Adrenal gland (tissue), 12 donors: ENCODE data around the gene CAPN15. TPM values are rescaled to one million over a fixed set of nuclear protein-coding genes. Genes with fewer than 3 reads are reported as not detected.

Source experiments
- DNase-seq, 7 donors: peaks; one replicate each; pipeline ENCODE4 v3.0.0-alpha.2; 2019 to 2020
- H3K27ac ChIP-seq, 5 donors: fragments of 200-600 bp; sonication (generic) in 4 of 5; 1 replicate in 3 of 5; 2 replicates in 2 of 5; pipeline versions ENCODE4 v1.5.1 to v1.8.0; 2016 to 2020; ENCODE audit warnings: mild to moderate bottlenecking in 1 of 5
- H3K27me3 ChIP-seq: fragments of 200-600 bp; 2 replicates; pipeline ENCODE4 v1.8.0; 2021
- H3K36me3 ChIP-seq, 2 donors: fragments of 200-600 bp; replicated peaks in 1 of 2; 1 replicate in 1 of 2; 2 replicates in 1 of 2; pipeline versions ENCODE4 v1.5.1 to v1.8.0; 2018 to 2022
- H3K4me1 ChIP-seq, 2 donors: fragments of 200-600 bp; replicated peaks in 1 of 2; 1 replicate in 1 of 2; 2 replicates in 1 of 2; pipeline versions ENCODE4 v1.5.1 to v1.8.0; 2018 to 2021
- H3K4me3 ChIP-seq, 4 donors: fragments of 200-600 bp; sonication (generic) in 3 of 4; one replicate each; pipeline ENCODE4 v1.5.1; 2016 to 2018
- H3K9me3 ChIP-seq, 3 donors: fragments of 200-600 bp; sonication (generic) in 1 of 3; replicated peaks in 1 of 3; 1 replicate in 2 of 3; 2 replicates in 1 of 3; pipeline versions ENCODE4 v1.5.1 to v1.8.0; 2016 to 2021
- POLR2A ChIP-seq, 2 donors: fragments of 450-650 bp; IDR thresholded peaks; one replicate each; pipeline ENCODE4 v1.6.1; 2017; ENCODE audit warnings: antibody characterized with exemption in 2 of 2, mild to moderate bottlenecking in 2 of 2, moderate library complexity in 1 of 2
- WGBS, 4 donors: extraction: QIAGEN DNeasy Blood & Tissue Kit in 2 of 4; methylation state at CpG; one replicate each; pipeline versions ENCODE4 v1.1.5 to v1.1.7; 2013 to 2017; 5-methylcytosine and 5-hydroxymethylcytosine counted together
- intact Hi-C, 2 donors: fragments of 100-400 bp; cut with DNase I; formaldehyde crosslinking; loops; one replicate each; pipeline versions ENCODE4 v1.14.1 to v1.15.0; 2022 to 2023
- polyA plus RNA-seq, 3 donors: library from polyadenylated mRNA; stranded (reverse); fragments of 200-250 nt in 2 of 3; fragments of 350-450 nt in 1 of 3; fragmentation: Illumina TruSeq in 1 of 3; extraction: RNeasy Lipid Tissue Mini Kit (QIAGEN cat#74804) in 1 of 3; gene quantifications; one replicate each; pipeline ENCODE4 v1.2.3, GENCODE V29; 2013 to 2014
- total RNA-seq, 9 donors: library from RNA; depleted of rRNA in 4 of 9; stranded (reverse); fragments of >200 nt in 4 of 9; fragments of 120-200 nt in 1 of 9; fragmentation: NEBNext Ultra II Directional in 1 of 9; extraction: Animal tissue kit (Norgen Biotek cat#: 25700) in 1 of 9; gene quantifications; one replicate each; pipeline versions ENCODE4 v1.1.0 to v1.2.4, GENCODE V29; 2013 to 2023
- TF ChIP-seq, protein P1 (sequence below), 6 experiments: fragments of 450-650 bp in 4 of 6; fragments of 200-600 bp in 2 of 6; sonication (generic) in 1 of 6; IDR thresholded peaks; 1 replicate in 5 of 6; 2 replicates in 1 of 6; pipeline versions ENCODE4 v1.5.1 to v1.8.0; 2016 to 2021; ENCODE audit warnings: antibody characterized with exemption in 6 of 6, mild to moderate bottlenecking in 2 of 6, moderate library complexity in 1 of 6
- donor health status: healthy with polysubstance abuse.
- donor health status: Bipolar disorder and iron deficiency.
- donor health status: DM: yes; HTN: yes; CAD: no.
- donor health status: DM: no; HTN: no; CAD: no.
- donor health status: DM: no; HTN: no; CAD: no.
- donor health status: DM: yes; HTN: yes; CAD: no.

The CAPN15 gene
- total and polyA plus RNA-seq, 12 donors, result 2.3 to 91.8 (median 43.0) TPM

DNA sequence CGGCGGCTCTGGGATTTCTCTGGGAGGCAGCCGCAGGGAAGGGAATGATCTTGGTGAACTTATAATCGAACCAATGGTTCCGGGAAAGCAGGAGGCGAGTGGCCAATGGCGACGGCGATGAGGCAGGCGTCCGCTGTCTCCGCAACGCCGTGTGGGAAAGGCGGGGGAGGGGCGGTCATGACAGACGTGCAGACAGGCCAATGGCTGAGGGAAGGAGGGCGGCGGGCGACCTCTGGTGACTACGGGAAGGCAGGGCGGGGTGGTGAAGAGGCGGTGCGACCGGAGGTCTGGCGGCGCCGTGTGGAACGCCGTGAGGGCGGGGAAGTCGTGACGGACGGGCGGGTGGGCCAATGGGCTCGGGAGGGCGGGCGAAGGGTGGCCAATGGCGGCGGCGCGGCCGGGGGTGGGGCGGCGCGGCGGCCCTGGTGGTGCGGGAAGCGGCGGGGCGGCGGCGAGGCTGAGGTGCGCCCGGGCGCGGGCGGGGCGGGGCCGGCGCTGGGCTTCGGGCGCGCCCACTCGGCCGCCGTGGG is 62.2 kb downstream of the CAPN15 start, which contains the start of gene RAB40C:
Gene RAB40C (plus strand): TSS at position 409 of the 530 bp plus-strand sequence. CDS start 226 bp downstream, outside the sequence.
- peaks cover 24 to 37% of the 10 kb centered on the region in 2 donors for H3K4me1 ChIP-seq
- no peaks in the 10 kb centered on the region for H3K27me3 ChIP-seq
- H3K9me3 ChIP-seq, result no peaks in the 10 kb centered on the region
- H3K4me3 ChIP-seq, result peak within 1 kb of the TSS; percentile 66 to 94 (median 86)
- WGBS, 4 donors, result 1 to 3% (median 2%) methylated on average over 18 to 67 of the region's 67 CpGs
- intact Hi-C loops, result no loop called here
- peak within 1 kb of the TSS; percentile 96 to 100 (median 98) for H3K27ac ChIP-seq
- DNase-seq, result peak; percentile 99 to 100 (median 99)
- no peak for TF ChIP-seq POLR2A (IDR thresholded peaks at IDR 0.05)
- TF ChIP-seq, protein P1, sequence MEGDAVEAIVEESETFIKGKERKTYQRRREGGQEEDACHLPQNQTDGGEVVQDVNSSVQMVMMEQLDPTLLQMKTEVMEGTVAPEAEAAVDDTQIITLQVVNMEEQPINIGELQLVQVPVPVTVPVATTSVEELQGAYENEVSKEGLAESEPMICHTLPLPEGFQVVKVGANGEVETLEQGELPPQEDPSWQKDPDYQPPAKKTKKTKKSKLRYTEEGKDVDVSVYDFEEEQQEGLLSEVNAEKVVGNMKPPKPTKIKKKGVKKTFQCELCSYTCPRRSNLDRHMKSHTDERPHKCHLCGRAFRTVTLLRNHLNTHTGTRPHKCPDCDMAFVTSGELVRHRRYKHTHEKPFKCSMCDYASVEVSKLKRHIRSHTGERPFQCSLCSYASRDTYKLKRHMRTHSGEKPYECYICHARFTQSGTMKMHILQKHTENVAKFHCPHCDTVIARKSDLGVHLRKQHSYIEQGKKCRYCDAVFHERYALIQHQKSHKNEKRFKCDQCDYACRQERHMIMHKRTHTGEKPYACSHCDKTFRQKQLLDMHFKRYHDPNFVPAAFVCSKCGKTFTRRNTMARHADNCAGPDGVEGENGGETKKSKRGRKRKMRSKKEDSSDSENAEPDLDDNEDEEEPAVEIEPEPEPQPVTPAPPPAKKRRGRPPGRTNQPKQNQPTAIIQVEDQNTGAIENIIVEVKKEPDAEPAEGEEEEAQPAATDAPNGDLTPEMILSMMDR (IDR thresholded peaks at IDR 0.05), result no peak
- no peaks in the 10 kb centered on the region for H3K36me3 ChIP-seq

DNA sequence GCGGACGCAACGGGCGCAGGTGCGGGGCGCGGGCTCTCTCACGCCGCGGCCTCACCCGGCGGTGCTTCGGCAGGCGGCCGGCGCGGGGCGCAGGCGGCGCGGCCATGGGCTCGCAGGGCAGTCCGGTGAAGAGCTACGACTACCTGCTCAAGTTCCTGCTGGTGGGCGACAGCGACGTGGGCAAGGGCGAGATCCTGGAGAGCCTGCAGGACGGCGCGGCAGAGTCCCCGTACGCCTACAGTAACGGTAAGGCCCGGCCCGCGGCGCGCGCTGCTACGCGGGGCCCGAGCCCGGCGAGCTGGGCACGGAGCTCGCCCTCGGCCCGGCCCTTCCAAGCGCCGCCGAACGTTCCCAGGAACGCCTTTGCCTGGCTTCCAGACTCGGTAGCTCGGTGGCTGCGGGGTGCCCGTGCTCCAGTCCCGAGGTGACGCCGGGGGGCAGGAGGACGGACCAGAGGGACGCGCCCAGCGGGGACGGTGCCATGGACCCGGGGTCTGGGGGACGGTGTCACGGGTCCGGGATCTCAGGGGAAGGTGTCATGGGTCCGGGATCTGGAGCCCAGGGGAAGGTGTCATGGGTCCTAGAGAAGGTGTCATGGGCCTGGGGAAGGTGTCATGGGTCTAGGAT is 62.8 kb downstream of the CAPN15 start:
- peak overlapping the region in 4 of 5 donors; percentile 60 to 100 (median 79) for H3K27ac ChIP-seq
- peak overlapping the region; percentile 49 to 94 (median 83) for H3K4me3 ChIP-seq
- TF ChIP-seq POLR2A (IDR thresholded peaks at IDR 0.05), result peak; percentile 46 to 56
- TF ChIP-seq, protein P1 (IDR thresholded peaks at IDR 0.05), result no peak
- H3K4me1 ChIP-seq, result peaks cover 24 to 37% of the 10 kb centered on the region in 2 donors
- WGBS, 4 donors, result 1 to 14% (median 1%) methylated on average over 7 to 71 of the region's 71 CpGs; no CpG with 5 or more reads in 1 of the 4 donors
- no peaks in the 10 kb centered on the region for H3K27me3 ChIP-seq
- intact Hi-C loops, result no loop called here
- DNase-seq, result peak in 6 of 7 donors; percentile 43 to 73 (median 64)
- H3K9me3 ChIP-seq, result no peaks in the 10 kb centered on the region
- no peaks in the 10 kb centered on the region for H3K36me3 ChIP-seq

DNA sequence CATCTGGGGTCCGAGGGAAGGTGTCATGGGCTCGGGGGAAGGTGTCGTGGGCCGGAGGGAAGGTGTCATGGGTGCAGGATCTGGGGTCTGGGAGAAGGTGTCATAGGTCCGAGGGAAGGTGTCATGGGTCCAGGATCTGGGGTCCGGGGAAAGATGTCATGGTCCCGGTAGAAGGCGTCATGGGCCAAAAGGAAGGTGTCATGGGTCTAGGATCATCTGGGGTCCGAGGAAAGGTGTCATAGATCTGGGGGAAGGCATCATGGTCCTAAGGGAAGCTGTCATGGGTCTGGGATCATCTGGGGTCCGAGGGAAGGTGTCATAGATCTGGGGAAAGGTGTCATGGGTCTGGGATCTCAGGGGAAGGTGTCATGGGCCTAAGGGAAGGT is 63.3 kb downstream of the CAPN15 start:
- Histone ChIP-seq H3K27ac (peak overlapping the region in 2 of 5 donors; percentile 75 to 100), H3K9me3 (no peaks in the 10 kb centered on the region), H3K27me3 (no peaks in the 10 kb centered on the region), H3K4me3 (peak overlapping the region; percentile 49 to 94 (median 83)), H3K36me3 (no peaks in the 10 kb centered on the region), H3K4me1 (peaks cover 24 to 37% of the 10 kb centered on the region in 2 donors)
- DNase-seq, result peak in 1 of 7 donors; percentile 24
- 30 to 57% (median 47%) methylated on average over 7 to 10 of the region's 10 CpGs for WGBS, 4 donors
- TF ChIP-seq POLR2A (IDR thresholded peaks at IDR 0.05), result no peak
- TF ChIP-seq, protein P1 (IDR thresholded peaks at IDR 0.05), result no peak
- intact Hi-C loops, result no loop called here

DNA sequence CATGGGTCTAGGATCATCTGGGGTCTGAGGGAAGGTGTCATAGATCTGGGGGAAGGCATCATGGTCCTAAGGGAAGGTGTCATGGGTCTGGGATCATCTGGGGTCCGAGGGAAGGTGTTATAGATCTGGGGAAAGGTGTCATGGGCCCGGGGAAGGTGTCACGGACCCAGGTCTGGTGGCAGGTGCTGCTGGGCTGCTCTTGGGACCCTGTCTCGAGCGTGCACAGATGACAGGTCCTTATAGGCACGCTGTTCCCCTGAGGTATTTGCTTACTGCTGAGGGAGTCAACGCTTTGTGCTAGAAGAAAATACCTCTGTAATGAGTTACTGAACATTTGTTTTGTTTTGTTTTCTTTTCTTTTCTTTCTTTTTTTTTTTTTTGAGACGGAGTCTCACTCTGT is 63.7 kb downstream of the CAPN15 start:
- Histone ChIP-seq H3K36me3 (no peaks in the 10 kb centered on the region), H3K27ac (no peak overlapping the region), H3K9me3 (no peaks in the 10 kb centered on the region), H3K27me3 (no peaks in the 10 kb centered on the region), H3K4me3 (no peak overlapping the region), H3K4me1 (peaks cover 24 to 37% of the 10 kb centered on the region in 2 donors)
- DNase-seq, result no peak
- TF ChIP-seq POLR2A (IDR thresholded peaks at IDR 0.05), result no peak
- TF ChIP-seq, protein P1 (IDR thresholded peaks at IDR 0.05), result no peak
- 80 to 88% (median 85%) methylated on average over 8 of the region's 8 CpGs for WGBS, 4 donors
- intact Hi-C loops, result no loop called here
